GM12873 (cell line): ENCODE data around the gene CYP3A7.

Experiments used
- TF ChIP-seq, protein P1 (sequence below): IDR thresholded peaks from 2 replicates; pipeline ENCODE4 v1.5.1; 2012; ENCODE audit warnings: low read depth, mild to moderate bottlenecking, moderate library complexity, low read length, control low read depth; ENCODE audit not compliant: insufficient read depth; ENCODE audit errors: missing control alignments

The CYP3A7 gene

DNA sequence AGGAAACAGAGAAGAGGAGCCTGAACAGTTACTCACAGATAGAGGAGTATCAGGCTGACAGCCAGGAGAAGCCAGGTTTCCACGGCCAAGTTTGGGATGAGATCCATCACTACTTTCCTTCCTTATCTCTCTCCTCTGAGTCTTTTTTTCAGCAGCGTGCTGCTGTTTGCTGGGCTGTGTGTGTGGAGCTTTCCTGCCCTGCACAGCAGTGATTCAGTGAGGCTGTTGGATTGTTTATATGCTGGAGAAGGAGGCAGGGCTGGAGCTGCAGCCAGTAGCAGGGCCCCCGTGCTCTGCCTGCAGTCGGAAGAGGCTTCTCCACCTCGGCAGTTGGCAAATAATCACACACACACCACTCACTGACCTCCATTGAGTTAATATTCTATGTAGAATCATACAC lies at the start of gene CYP3A7:
Gene CYP3A7, minus strand, starts transcription at position 210 of the 400 bp plus-strand sequence. Its CDS starts 103 bp downstream, at position 107.
- TF ChIP-seq, protein P1, sequence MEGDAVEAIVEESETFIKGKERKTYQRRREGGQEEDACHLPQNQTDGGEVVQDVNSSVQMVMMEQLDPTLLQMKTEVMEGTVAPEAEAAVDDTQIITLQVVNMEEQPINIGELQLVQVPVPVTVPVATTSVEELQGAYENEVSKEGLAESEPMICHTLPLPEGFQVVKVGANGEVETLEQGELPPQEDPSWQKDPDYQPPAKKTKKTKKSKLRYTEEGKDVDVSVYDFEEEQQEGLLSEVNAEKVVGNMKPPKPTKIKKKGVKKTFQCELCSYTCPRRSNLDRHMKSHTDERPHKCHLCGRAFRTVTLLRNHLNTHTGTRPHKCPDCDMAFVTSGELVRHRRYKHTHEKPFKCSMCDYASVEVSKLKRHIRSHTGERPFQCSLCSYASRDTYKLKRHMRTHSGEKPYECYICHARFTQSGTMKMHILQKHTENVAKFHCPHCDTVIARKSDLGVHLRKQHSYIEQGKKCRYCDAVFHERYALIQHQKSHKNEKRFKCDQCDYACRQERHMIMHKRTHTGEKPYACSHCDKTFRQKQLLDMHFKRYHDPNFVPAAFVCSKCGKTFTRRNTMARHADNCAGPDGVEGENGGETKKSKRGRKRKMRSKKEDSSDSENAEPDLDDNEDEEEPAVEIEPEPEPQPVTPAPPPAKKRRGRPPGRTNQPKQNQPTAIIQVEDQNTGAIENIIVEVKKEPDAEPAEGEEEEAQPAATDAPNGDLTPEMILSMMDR: no peak

DNA sequence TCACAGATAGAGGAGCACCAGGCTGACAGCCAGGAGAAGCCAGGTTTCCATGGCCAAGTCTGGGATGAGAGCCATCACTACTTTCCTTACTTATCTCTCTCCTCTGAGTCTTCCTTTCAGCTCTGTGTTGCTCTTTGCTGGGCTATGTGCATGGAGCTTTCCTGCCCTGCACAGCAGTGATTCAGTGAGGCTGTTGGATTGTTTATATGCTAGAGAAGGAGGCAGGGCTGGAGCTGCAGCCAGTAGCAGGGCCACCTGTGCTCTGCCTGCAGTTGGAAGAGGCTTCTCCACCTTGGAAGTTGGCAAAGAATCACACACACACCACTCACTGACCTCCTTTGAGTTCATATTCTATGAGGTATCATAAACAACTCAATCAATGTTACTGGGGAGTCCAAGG lies 49.0 kb upstream of the CYP3A7 start, which contains the start of gene CYP3A4:
Gene CYP3A4, minus strand, starts transcription at position 178 of the 400 bp plus-strand sequence. Its CDS starts 103 bp downstream, at position 75.
- TF ChIP-seq, protein P1: no peak

DNA sequence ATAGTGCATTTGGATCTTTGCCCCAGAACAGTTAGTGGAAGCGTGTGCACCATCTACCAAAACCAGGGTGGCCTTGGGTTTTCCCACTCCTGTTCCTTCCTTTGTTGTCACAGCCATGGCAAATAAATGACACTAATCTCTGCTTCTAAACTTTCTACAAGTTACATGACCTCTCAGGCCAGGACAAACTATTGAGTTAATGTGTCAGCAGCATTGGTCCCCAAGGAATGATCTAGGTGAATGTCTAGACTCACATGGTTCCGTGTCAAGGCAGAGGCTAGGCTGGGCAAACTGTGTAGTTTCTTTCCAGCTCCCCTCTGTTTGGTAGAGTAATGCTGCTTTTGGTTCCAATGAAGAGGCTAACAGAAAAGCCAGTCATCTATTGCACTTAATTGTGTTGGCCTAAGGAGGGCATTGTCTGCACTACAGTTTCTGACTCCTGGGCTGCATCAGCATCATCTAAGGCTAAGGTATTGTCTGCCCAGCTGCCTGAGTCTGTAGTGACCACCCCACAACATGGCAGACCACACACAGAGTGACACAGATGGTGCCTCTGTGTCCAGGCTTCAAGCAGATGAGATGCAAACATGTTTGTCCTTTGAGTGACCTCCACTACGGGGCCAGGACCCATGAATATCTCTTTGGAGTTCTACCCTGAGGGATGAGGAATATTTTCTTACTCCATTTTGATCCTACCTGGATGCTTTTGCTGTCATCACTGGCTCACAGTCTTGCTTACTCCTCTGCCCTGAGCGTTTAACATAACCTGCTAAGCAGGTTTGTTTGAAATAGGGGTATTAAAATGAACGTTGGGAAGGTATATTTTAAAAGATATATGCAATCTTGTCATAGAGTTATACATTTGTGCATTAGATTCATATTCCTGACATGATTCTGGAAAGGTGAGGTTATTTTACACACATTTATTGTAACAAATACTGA lies 47.3 kb upstream of the CYP3A7 start:
- TF ChIP-seq, protein P1: no peak

DNA sequence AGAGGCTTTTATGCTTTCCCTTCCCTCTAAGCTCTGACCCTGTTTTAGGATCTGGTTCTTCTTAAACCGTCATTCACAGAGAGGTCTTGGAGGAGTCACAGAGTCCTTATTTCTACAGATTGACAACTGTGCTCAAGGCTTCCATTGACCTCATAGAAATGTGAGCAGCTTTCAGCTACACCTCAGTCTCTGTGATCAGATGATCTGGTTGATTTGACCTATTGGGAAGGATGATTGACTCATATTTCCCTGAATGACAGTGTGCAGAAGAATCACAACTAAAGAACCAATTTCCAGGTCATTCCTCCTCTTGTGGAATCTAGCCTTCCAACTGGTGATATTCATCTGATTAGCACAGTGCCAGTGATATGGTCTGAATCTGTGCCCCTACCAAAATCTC lies 45.6 kb upstream of the CYP3A7 start:
- TF ChIP-seq, protein P1: no peak

DNA sequence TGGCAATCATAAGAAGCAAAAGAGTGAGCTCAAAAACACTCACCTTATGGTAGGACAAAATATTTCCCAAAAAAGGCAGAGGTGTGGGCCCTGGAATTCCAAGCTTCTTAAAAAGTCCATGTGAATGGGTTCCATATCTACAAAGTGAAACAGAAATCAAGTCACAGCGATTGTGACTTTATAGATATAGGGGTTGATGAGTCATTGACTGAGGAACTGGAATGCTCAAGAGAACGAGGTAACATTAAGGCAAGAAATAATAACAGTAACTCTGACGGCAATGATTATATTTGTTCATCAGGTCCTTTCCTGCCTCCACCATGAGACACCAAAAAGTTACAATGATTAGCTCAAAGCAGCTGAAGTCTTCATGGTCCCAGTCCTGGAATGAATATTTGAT lies 45.0 kb upstream of the CYP3A7 start:
- TF ChIP-seq, protein P1: no peak

DNA sequence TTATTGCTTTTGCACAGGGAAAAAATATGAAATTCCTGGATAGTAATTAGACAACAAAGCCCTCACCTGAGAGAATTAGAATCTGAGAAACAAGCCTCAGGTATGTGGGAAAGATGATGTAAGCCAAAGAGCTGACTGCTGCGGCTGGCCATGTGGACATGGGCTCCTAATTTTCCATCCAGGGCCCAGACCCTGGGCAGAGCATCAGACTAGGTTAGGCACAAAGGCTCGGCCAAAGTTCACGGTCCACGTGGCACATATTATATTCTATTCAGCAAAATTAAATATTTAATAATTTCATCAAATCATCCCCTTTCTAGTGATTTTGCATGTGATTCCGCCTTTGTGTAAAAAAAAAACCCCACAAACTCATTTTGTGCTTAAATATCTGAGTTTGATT lies 43.9 kb upstream of the CYP3A7 start:
- TF ChIP-seq, protein P1: no peak

DNA sequence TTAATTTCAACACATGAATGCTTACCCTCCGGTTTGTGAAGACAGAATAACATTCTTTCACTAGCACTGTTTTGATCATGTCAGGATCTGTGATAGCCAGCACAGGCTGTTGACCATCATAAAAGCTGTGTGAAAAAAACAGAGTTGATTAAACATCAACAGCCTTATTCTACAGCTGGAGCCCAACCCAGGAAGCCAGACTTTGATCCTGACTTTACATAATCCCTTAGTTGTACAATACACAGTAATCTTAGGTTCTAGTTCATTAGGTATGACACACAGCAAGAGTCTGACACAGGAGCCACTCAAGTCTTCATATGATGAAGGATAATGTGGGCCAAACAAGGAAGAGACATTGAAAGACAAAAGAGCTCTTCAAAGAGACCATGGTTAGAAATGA lies 37.6 kb upstream of the CYP3A7 start:
- TF ChIP-seq, protein P1: no peak
